ENCODE results near the gene BHLHE23.

BHLHE23 gene

DNA sequence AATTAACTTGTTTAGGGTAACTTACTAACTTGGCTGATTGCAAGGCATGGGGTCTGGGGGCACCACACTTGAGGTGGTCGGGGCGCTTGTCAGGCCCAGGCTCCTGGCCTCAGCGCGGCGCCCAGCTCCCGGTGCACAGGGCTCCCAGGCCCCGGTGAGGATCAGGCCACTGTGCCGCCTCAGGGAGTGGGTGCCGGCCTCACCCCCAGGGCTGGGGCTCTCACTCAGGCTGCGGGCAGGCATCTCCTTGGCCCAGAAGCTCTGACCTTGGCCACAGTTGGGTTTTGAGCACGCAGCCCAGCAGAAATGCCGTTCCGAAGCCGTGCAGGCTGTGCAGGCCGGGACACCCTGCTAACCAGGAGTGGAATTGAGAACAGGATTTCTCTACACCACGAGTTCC lies 37.8 kb upstream of the BHLHE23 start:
- no peak for ATAC-seq
- TF ChIP-seq, protein P1, sequence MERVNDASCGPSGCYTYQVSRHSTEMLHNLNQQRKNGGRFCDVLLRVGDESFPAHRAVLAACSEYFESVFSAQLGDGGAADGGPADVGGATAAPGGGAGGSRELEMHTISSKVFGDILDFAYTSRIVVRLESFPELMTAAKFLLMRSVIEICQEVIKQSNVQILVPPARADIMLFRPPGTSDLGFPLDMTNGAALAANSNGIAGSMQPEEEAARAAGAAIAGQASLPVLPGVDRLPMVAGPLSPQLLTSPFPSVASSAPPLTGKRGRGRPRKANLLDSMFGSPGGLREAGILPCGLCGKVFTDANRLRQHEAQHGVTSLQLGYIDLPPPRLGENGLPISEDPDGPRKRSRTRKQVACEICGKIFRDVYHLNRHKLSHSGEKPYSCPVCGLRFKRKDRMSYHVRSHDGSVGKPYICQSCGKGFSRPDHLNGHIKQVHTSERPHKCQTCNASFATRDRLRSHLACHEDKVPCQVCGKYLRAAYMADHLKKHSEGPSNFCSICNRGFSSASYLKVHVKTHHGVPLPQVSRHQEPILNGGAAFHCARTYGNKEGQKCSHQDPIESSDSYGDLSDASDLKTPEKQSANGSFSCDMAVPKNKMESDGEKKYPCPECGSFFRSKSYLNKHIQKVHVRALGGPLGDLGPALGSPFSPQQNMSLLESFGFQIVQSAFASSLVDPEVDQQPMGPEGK (CRISPR knock-in tag; IDR thresholded peaks at IDR 0.05; ENCODE audit: borderline replicate concordance), result no peak

DNA sequence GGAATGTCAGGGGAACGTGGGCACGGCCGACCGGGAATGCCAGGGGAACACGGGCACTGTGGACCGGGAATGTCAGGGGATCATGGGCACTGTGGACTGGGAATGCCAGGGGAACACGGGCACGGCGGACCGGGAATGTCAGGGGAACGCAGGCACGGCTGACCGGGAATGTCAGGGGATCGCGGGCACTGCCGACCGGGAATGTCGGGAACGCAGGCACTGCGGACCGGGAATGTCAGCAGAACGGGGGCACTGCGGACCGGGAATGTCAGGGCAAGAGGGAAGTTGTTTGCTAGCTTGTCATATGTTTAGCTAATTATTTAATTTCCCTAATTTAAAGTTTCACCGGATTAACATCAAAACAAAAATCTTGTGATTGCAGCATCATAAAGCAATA lies 37.4 kb upstream of the BHLHE23 start:
- TF ChIP-seq OSR1 (CRISPR knock-in tag; IDR thresholded peaks at IDR 0.05), result no peak
- ATAC-seq, result no peak

DNA sequence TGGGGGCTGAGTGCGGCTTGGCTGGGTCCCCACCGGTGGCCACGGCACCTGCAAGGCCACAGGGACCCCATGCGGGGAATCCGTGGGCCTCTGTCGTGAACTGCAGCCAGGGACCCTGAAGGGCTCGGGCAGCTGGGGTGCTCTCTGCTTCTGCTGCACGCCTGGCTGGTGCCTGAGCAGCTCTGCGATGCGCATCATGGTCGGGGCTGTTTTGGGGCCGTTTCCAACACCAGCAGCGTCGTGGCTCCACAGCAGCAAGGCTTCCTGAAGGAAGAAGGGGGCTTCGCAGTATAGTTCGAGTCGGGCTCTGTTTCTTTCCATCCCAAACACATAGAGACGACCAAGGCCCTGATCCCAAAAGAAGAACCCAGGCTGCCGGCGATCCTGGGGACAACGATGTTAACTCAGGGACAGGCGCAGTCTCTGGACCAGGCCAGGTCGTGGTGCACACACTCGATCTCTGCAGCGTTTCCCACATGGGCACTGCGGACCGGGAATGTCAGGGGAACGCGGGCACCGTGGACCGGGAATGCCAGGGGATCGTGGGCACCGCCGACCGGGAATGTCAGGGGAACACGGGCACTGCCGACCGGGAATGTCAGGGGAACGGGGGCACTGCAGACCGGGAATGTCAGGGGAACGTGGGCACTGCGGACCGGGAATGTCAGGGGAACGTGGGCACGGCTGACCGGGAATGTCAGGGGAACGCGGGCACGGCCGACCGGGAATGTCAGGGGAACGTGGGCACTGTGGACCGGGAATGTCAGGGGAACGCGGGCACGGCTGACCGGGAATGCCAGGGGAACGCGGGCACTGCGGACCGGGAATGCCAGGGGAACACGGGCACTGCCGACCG lies 36.8 kb upstream of the BHLHE23 start:
- TF ChIP-seq TCF4 (CRISPR knock-in tag; IDR thresholded peaks at IDR 0.05; ENCODE audit: borderline replicate concordance) (no peak), ZC3H10 (CRISPR knock-in tag; IDR thresholded peaks at IDR 0.05) (no peak), ZFP3 (CRISPR knock-in tag; IDR thresholded peaks at IDR 0.05) (no peak), PPARA (CRISPR knock-in tag; IDR thresholded peaks at IDR 0.05; ENCODE audit: borderline replicate concordance) (no peak), CSDC2 (CRISPR knock-in tag; IDR thresholded peaks at IDR 0.05) (no peak), SNAI2 (CRISPR knock-in tag; IDR thresholded peaks at IDR 0.05) (no peak), GLIS3 (CRISPR knock-in tag; IDR thresholded peaks at IDR 0.05) (no peak), TOX (CRISPR knock-in tag; IDR thresholded peaks at IDR 0.05; ENCODE audit: borderline replicate concordance) (no peak), ZNF70 (CRISPR knock-in tag; IDR thresholded peaks at IDR 0.05) (no peak), BACH2 (CRISPR knock-in tag; IDR thresholded peaks at IDR 0.05; ENCODE audit: borderline replicate concordance) (no peak), RARB (CRISPR knock-in tag; IDR thresholded peaks at IDR 0.05) (no peak), ISL1 (CRISPR knock-in tag; IDR thresholded peaks at IDR 0.05) (no peak), ZNF565 (CRISPR knock-in tag; conservative IDR thresholded peaks at IDR 0.05; ENCODE audit: low read depth) (no peak), OSR1 (CRISPR knock-in tag; IDR thresholded peaks at IDR 0.05) (no peak), ESRRG (CRISPR knock-in tag; IDR thresholded peaks at IDR 0.05) (no peak)
- TF ChIP-seq, protein P1 (CRISPR knock-in tag; IDR thresholded peaks at IDR 0.05; ENCODE audit: borderline replicate concordance), result no peak
- TF ChIP-seq, protein P2, sequence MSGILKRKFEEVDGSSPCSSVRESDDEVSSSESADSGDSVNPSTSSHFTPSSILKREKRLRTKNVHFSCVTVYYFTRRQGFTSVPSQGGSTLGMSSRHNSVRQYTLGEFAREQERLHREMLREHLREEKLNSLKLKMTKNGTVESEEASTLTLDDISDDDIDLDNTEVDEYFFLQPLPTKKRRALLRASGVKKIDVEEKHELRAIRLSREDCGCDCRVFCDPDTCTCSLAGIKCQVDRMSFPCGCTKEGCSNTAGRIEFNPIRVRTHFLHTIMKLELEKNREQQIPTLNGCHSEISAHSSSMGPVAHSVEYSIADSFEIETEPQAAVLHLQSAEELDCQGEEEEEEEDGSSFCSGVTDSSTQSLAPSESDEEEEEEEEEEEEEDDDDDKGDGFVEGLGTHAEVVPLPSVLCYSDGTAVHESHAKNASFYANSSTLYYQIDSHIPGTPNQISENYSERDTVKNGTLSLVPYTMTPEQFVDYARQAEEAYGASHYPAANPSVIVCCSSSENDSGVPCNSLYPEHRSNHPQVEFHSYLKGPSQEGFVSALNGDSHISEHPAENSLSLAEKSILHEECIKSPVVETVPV (CRISPR knock-in tag; IDR thresholded peaks at IDR 0.05), result no peak
- TF ChIP-seq, protein P3, sequence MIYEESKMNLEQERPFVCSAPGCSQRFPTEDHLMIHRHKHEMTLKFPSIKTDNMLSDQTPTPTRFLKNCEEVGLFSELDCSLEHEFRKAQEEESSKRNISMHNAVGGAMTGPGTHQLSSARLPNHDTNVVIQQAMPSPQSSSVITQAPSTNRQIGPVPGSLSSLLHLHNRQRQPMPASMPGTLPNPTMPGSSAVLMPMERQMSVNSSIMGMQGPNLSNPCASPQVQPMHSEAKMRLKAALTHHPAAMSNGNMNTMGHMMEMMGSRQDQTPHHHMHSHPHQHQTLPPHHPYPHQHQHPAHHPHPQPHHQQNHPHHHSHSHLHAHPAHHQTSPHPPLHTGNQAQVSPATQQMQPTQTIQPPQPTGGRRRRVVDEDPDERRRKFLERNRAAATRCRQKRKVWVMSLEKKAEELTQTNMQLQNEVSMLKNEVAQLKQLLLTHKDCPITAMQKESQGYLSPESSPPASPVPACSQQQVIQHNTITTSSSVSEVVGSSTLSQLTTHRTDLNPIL (CRISPR knock-in tag; IDR thresholded peaks at IDR 0.05; ENCODE audit: low read depth), result no peak
- TF ChIP-seq, protein P4, sequence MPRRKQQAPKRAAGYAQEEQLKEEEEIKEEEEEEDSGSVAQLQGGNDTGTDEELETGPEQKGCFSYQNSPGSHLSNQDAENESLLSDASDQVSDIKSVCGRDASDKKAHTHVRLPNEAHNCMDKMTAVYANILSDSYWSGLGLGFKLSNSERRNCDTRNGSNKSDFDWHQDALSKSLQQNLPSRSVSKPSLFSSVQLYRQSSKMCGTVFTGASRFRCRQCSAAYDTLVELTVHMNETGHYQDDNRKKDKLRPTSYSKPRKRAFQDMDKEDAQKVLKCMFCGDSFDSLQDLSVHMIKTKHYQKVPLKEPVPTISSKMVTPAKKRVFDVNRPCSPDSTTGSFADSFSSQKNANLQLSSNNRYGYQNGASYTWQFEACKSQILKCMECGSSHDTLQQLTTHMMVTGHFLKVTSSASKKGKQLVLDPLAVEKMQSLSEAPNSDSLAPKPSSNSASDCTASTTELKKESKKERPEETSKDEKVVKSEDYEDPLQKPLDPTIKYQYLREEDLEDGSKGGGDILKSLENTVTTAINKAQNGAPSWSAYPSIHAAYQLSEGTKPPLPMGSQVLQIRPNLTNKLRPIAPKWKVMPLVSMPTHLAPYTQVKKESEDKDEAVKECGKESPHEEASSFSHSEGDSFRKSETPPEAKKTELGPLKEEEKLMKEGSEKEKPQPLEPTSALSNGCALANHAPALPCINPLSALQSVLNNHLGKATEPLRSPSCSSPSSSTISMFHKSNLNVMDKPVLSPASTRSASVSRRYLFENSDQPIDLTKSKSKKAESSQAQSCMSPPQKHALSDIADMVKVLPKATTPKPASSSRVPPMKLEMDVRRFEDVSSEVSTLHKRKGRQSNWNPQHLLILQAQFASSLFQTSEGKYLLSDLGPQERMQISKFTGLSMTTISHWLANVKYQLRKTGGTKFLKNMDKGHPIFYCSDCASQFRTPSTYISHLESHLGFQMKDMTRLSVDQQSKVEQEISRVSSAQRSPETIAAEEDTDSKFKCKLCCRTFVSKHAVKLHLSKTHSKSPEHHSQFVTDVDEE (CRISPR knock-in tag; IDR thresholded peaks at IDR 0.05), result no peak
- TF ChIP-seq, protein P5, sequence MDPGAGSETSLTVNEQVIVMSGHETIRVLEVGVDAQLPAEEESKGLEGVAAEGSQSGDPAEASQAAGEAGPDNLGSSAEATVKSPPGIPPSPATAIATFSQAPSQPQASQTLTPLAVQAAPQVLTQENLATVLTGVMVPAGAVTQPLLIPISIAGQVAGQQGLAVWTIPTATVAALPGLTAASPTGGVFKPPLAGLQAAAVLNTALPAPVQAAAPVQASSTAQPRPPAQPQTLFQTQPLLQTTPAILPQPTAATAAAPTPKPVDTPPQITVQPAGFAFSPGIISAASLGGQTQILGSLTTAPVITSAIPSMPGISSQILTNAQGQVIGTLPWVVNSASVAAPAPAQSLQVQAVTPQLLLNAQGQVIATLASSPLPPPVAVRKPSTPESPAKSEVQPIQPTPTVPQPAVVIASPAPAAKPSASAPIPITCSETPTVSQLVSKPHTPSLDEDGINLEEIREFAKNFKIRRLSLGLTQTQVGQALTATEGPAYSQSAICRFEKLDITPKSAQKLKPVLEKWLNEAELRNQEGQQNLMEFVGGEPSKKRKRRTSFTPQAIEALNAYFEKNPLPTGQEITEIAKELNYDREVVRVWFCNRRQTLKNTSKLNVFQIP (CRISPR knock-in tag; IDR thresholded peaks at IDR 0.05; ENCODE audit: borderline replicate concordance, low read depth), result no peak
- no peak for ATAC-seq
